Progenitor cell of endocrine pancreas (in vitro differentiated cells): ENCODE measurements around the gene KRTAP10-2. TPM values are rescaled to one million over a fixed set of nuclear protein-coding genes. Genes with fewer than 3 reads are reported as not detected.

Experiments used
- DNase-seq: peaks from one replicate; pipeline ENCODE4 v3.0.0; 2021; ENCODE audit warnings: low spot score; ENCODE audit not compliant: unreplicated experiment
- H3K27ac Mint-ChIP-seq: 2 replicates; pipeline ENCODE4 v1.8.0; 2021; ENCODE audit warnings: mild to moderate bottlenecking, moderate library complexity, mixed read lengths
- H3K27me3 Mint-ChIP-seq: 2 replicates; pipeline ENCODE4 v1.8.0; 2021; ENCODE audit warnings: mixed read lengths
- H3K36me3 Mint-ChIP-seq: 2 replicates; pipeline ENCODE4 v1.8.0; 2022; ENCODE audit warnings: mixed read lengths; ENCODE audit not compliant: insufficient read depth
- H3K4me1 Mint-ChIP-seq: 2 replicates; pipeline ENCODE4 v1.8.0; 2021; ENCODE audit warnings: low read depth, mixed read lengths
- H3K4me3 Mint-ChIP-seq: 2 replicates; pipeline ENCODE4 v1.8.0; 2021; ENCODE audit warnings: low read depth, mild to moderate bottlenecking, moderate library complexity, mixed read lengths
- H3K9me3 Mint-ChIP-seq: 2 replicates; pipeline ENCODE4 v1.8.0; 2021; ENCODE audit warnings: low read depth, mixed read lengths
- CTCF ChIP-seq: fragments of 200-600 bp; sonication (generic); IDR thresholded peaks from one replicate; pipeline ENCODE4 v1.5.0; 2021; ENCODE audit warnings: antibody characterized with exemption, mild to moderate bottlenecking; ENCODE audit not compliant: unreplicated experiment
- total RNA-seq: library from RNA; stranded (reverse); gene quantifications from 2 replicates; pipeline ENCODE4 v1.2.1, GENCODE V29; 2021

Gene KRTAP10-2
- total RNA-seq, 1 donor from 2014 or later = not detected

DNA sequence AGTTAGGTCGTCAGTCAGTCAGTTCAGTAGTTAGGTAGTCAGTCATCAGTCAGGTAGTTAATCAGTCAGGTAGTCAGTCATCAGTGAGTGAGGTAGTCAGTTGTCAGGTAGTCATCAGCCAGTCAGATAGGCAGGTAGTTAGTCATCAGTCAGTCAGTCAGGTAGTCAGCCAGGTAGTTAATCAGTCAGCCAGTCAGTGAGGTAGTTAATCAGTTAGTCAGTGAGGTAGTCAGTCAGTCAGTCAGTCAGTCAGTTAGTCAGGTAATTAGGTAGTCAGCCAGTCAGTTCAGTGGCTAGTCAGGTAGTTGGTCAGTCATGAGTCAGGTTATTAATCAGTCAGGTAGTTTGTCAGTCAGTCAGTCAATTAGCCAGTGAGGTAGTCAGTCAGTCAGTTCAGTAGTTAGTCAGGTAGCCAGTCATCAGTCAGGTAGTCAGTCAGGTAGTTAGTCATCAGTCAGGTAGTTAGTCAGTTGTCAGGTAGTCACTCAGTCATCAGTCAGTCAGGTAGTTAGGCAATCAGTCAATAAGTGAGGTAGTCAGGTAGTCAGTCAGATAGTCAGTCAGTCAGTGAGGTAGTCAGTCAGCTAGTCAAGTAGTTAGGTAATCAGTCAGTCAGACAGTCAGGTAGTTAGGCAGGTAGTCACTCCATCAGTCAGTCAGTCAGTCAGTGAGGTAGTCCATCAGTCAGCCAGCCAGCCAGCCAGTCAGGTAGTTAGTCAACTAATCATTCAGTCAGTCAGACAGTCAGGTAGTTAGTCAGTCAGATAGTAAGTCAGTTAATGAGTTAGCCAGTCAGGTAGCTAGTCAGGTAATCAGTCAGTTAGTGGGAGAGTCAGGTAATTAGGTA lies 27.5 kb downstream of the KRTAP10-2 start:
- Mint-ChIP-seq H3K27ac (no peak overlapping the region), H3K4me3 (no peak overlapping the region), H3K27me3 (peaks cover 3% of the 10 kb centered on the region), H3K4me1 (no peaks in the 10 kb centered on the region), H3K36me3 (no peaks in the 10 kb centered on the region), H3K9me3 (no peaks in the 10 kb centered on the region)
- TF ChIP-seq CTCF = no peak
- no peak for DNase-seq

GRCh38 chr21:44522753-44523204 lies 28.5 kb downstream of the KRTAP10-2 start:
- DNase-seq = no peak
- no peaks in the 10 kb centered on the region for H3K36me3 Mint-ChIP-seq

GRCh38 chr21:44521928-44522752 lies 29.2 kb downstream of the KRTAP10-2 start:
- H3K4me3 Mint-ChIP-seq = no peak overlapping the region
- no peaks in the 10 kb centered on the region for H3K4me1 Mint-ChIP-seq
- no peaks in the 10 kb centered on the region for H3K36me3 Mint-ChIP-seq
- H3K27me3 Mint-ChIP-seq = peaks cover 3% of the 10 kb centered on the region
- no peaks in the 10 kb centered on the region for H3K9me3 Mint-ChIP-seq
- no peak for DNase-seq
- TF ChIP-seq CTCF = no peak
- H3K27ac Mint-ChIP-seq = no peak overlapping the region

More at GRCh38 chr21:44522753-44523204, 28.5 kb downstream of the KRTAP10-2 start:
- TF ChIP-seq CTCF = no peak
- Mint-ChIP-seq H3K9me3 (no peaks in the 10 kb centered on the region), H3K4me3 (no peak overlapping the region), H3K4me1 (no peaks in the 10 kb centered on the region), H3K27me3 (peaks cover 3% of the 10 kb centered on the region), H3K27ac (no peak overlapping the region)

- DNase-seq = no peak
- Mint-ChIP-seq H3K27ac (no peak overlapping the region), H3K27me3 (peaks cover 3% of the 10 kb centered on the region), H3K4me3 (no peak overlapping the region), H3K4me1 (no peaks in the 10 kb centered on the region), H3K36me3 (no peaks in the 10 kb centered on the region), H3K9me3 (no peaks in the 10 kb centered on the region)
- TF ChIP-seq CTCF = no peak
Observed at GRCh38 chr21:44521301-44521927, 29.9 kb downstream of the KRTAP10-2 start.
